T follicular helper cell (primary cell): ENCODE results near the gene SHC1.

ENCODE experiments used
- DNase-seq: peaks from one replicate; pipeline ENCODE4 v3.0.0-alpha.2; 2020; ENCODE audit warnings: low read depth

The SHC1 gene

GRCh38 chr1:154956544-154956941, 14.0 kb downstream of the SHC1 start:
- no peak for DNase-seq

- DNase-seq, result peak; percentile 79
Measured at GRCh38 chr1:154955718-154956543, 14.6 kb downstream of the SHC1 start, which contains the start of gene PBXIP1. TSS of gene PBXIP1 (minus strand) at chr1:154956099. CDS start at chr1:154953721, 2,378 bp downstream.

DNA sequence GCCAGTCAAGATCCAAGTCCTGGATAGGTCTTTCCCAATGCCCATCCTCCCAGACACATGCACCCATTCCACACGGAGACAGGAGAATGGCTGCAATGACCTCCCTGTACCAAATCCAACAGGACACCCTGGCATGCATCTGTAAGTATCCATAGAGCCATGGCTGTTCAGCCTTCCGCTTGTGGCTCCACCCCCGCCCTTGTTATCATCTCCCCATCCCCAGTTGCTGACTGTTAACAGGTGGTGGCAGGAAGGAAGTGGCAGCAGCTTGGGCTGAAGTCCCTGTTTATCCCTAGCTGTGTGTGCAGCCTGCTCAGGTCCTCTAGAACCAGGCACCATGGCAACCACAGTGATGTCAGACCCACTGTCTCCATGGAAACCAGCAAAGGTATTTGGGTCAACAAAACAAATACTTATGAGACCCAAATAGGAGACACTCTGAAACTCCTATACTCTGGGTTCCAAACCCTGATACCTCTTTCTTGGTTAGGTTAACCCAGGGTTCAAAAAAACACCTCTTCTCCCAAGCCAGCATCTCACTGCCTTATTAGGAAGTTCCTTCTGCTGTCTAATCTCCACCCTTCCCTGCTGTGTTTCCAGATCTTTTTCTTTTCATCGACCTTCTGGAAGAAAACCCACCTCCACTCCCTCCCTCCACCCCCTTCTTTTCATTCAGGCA, 15.4 kb downstream of the SHC1 start:
- DNase-seq, result peak; percentile 95

DNA sequence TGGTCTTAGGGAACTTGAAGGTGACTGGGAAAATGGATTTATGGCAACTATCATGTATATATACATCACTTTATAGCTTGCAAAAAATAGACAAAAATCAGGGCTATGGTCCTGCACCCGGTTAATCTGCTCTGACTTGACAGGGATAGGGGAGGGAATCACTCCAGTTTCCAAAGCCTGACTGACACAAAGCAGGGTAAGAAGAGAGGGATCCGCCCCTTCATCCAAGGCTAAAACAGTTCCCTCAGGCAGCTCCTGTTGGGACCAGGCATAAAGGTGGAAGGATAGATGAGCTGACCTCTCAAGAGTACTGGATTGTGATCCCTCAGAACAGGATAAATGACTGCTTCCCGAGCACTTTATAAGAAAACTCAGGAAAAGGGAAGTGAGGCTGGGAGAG, 16.0 kb downstream of the SHC1 start:
- no peak for DNase-seq

GRCh38 chr1:154953611-154954038, 16.9 kb downstream of the SHC1 start:
- DNase-seq, result no peak

DNA sequence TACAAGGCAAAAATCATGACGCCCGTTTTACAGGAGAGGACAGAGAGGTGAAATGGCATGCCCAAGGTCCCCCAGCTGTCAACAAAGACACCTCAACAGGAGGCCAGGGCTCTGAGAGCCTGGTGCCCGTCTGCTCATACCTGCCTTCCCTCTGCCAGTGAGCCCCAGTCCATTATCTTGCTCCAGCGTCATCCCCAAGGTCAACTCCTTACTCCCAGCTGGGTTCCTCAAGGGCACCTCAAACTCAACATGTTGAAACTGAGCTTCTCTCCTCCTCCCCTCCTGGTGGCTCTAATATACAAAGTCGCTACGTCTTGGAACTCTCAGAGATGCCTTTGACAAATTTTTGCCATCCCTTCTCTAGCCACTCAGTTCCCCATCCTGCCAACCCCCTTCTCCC, 17.9 kb downstream of the SHC1 start:
- no peak for DNase-seq

GRCh38 chr1:154951901-154952657, 18.5 kb downstream of the SHC1 start:
- DNase-seq, result peak; percentile 65

- DNase-seq, result no peak
Measured at GRCh38 chr1:154948079-154948478, 22.5 kb downstream of the SHC1 start.

DNA sequence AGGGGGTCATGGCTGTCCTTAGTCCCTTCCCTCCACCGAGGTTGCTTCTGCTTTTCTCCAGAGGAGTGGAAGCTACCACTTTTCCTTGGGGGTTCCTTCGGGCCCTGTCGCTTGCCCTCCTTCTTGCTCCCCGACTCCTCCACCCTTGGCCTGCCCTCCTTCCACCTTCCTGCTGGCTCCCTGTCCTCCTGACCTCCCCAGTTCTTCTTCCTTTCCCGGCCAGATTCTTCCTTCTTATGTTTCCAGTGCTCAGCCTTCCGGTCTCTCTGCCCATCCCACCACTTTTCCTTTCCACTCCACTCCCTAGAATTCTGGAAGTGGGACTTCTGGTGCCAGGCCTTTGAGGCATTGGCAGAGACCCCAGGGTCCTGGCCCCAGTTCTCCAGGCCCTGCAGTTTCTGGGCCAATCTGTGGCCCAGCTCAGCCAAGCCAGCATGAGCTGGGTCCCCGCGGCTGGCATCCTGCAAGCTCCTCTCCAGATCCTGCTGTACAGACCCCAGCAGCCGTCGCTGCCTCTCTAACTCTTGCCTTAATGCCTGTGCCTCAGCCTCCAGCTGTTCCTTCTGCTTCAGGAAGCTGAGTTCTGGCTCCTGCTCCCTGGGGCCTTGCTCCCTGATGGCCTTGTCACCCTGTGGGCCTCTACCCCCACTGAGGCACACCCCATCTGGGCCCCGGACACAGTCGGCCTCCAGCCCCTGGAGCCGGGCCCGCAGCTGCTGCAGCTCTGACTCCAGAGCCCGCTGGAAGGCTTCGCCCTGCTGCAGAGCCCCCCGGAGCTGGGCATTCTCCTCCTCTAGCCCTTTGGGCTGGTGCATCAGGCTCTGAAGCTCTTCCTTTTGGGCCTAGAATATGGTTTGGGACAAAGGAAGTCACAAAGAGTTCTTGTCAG, 24.3 kb downstream of the SHC1 start:
- DNase-seq, result no peak

- no peak for DNase-seq
Measured at GRCh38 chr1:154945160-154945961, 25.2 kb downstream of the SHC1 start.

GRCh38 chr1:154944401-154945159, 26.0 kb downstream of the SHC1 start:
- DNase-seq, result no peak

DNA sequence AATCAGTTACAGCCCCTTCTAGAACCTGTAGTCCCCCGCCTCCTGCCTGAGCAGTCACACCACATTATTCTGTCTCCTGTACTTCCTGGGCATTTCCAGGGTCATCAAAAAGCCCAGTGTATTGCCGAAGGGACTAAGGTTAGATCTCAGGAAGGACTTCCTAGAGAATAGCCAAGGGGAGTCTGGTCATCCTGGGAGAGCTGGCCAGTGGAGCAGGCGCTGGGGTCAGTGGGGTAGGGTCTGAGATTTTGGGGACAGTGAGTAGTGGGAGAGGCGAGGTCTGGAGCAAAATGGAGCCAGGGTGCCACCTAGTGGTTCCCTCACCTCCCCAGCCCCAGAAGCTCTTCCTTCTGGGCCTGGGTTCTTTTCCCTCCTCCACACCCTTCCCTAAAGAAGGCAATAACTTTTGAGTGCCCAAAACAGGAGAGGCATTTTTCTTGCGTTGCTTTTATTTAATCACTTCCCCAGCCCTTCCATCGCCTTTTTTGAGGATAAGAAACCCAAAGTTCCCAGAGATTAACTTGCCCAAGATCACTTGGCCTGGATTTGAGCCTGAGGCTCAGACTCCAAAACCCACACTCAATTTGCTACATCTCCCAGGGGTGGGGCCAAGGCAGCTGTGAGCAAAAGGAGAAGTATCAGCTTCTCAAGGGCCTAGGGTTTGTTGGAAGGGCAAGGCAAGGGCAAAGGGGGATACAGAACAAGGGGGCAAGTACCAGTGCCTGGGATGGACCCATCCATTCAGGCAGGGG, 26.7 kb downstream of the SHC1 start:
- DNase-seq, result no peak

- DNase-seq, result no peak
Measured at GRCh38 chr1:154941333-154942013, 29.1 kb downstream of the SHC1 start.

DNA sequence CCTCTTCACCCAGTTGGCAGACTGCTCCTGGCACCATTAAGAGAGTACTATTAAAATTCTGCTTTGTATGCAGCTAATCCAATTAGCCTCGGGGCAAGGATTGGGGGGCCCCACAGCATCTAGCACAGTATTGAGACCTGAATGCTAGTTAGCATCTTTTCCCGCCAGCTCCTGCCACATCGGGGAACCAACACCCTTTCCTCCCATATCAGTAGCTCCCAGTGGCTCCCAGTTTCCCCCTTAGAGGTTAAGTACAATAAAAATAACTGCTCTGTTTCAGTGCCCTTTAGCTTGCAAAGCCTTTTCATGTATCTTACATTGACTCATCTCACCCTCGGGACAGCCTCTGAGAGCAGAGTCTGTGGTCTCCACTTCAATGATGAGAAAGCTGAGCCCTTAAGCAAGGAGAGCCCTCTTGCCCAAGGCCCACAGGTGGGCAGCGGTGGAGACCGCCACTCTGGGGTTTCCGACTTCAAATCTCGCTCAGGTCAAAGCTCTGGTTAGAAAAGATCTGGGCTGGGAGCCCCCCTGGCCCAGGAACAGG, 29.8 kb downstream of the SHC1 start:
- no peak for DNase-seq

DNA sequence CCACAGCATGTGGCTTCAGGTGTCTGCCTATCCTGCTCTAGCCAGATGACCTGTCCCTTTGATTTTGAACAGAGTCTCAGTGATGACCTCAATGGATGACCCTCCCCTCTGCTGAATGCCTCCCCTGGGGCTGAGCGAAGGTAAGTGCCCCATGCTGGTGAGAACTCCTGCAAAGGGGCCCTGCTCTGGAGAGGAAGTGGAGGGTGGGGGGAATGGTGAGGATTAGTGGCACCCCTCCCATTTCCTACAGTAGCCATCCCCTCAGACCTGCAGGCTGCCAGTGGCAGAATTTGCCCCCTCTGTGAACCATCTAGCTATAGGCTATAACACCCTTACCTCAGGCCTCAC, 30.4 kb downstream of the SHC1 start:
- no peak for DNase-seq

GRCh38 chr1:154938604-154939399, 31.7 kb downstream of the SHC1 start:
- no peak for DNase-seq

GRCh38 chr1:154937988-154938386, 32.6 kb downstream of the SHC1 start:
- no peak for DNase-seq
